HTR-8/SVneo (cell line): ENCODE results near the gene PIPOX.

Experiments
- DNase-seq: peaks from one replicate; pipeline ENCODE4 v3.0.0; 2011; ENCODE audit warnings: low spot score, mixed read lengths; ENCODE audit not compliant: insufficient read length
- FAIRE-seq: peaks from 2 replicates; lab custom pipeline; 2011; peaks lifted over from hg19 to GRCh38; lab: Jason Lieb, UNC

Gene PIPOX

DNA sequence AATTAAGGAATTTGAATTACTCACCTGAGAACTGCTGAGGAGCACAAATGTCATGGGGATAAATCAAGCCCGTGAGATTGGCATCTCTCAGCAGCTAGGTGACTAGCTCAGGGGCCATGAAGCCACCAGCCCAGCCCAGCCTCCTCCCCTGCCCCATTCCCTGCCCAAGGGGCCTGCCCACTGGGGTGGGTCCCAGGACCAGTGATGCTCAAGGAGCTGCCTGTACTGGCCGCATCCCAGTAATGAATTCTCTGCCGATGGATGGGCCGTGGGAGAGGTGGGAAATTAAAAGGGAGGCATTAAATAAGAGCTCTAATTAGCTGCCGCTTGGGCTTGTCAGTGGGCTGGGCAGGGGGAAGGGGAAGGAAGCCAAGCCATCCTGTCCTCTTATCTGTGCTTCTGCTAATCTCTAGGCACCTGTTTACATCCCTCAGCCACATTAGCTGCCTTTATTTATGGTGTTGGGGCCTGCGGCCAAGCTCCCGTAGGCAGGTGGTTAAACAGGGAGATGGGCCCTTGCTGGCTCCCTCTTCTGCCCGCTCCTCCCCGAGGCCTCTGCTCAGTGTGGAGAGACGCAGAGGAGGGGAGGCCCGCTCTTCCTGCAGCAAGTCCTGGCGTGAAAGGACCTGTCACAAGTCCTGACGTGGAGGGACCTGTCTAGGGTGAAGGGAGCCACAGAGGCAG lies 48.8 kb downstream of the PIPOX start:
- no peak for DNase-seq
- FAIRE-seq = no peak

GRCh38 chr17:29093090-29093871 lies 50.3 kb downstream of the PIPOX start:
- FAIRE-seq (no peak), DNase-seq (no peak)

DNA sequence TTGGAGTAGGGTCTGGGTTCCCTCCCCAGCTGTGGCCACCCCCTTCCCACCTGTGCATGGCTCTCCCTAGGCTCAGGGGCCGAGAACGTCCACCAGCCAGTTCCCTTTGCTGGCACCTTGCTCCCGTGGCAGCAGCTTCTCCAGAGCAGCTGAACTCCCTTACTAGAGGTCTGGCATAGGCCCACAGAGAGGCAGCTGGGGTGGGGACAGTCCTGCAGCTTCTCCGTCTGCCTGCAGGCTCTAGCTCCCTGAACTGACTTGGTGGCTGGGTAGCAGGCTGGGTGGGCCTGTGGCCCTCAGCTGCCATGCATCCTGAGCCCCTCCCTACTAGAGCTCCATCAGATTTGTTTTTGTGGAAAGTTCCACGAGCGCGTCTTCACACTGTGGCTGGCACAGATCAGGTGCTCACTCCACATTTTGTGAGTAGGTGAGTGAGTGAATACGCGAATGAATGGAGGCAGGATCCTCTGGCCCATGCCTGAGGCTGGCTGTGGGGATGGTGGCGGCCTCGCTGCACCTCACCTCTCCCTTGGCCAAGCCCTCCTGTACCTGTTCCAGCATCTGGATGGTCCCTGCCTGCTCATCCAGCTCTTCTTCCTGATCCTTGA lies 51.3 kb downstream of the PIPOX start:
- FAIRE-seq = no peak
- no peak for DNase-seq

DNA sequence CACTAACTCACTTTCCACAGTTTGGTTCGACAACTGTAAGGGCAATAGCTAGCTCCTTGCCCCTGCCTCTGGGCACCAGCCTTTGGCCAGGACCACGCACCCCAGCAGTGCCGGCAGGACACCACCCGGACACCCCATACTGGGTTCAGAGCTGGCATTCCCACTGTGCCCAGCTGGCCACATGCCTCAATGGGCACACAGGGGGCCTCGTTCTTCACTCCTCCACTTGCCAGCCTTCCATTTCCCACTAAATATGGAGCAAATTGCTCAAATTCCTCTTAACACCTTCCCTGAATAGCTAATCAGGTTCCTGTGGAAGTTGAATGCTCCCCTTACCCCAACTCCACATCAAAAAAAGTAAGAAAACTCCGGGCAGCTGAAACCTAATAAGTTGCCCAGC lies 52.5 kb downstream of the PIPOX start:
- no peak for DNase-seq
- FAIRE-seq = no peak

DNA sequence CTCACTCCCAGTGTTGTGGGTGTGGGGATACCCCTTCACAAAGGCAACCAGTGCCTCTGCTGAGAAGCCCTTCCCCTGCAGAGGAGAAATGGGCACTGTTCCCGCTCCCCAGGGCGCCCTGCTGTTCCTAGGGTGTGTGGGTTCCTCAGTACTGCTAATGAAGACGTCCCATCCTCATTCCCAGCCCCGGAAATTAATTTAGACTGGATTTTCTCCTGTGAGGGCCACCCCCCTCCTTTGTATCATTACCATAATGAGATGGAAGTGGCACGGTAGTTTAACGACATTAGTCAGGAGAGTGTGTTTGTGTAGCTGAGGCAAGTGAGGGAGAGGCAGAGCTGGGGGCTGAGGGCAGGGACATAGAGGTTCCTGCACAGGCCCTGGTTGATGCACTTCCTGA lies 53.2 kb downstream of the PIPOX start:
- no peak for FAIRE-seq
- no peak for DNase-seq

- no peak for DNase-seq
- FAIRE-seq = no peak
Observed at GRCh38 chr17:29099527-29099926, 56.6 kb downstream of the PIPOX start.

DNA sequence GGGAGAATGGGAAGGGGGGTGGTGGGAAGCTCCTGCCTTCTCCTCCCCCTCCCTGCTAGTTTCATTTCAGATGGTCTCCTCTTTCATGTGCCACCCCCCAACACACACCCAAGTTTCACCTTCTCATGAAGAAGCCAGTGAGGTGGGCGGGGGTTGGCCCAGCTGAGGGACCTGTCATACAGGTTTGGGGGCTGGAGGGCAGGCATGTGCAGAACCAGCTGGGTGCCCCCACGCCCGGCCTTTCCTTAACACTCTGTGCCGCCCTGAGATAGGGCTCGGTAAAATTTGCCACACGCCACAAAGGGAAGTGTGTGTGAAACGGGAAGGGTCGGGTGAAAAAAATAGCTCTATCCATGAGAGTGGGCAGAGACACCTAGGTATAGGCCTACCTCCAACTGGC lies 57.4 kb downstream of the PIPOX start:
- DNase-seq (no peak), FAIRE-seq (no peak)

DNA sequence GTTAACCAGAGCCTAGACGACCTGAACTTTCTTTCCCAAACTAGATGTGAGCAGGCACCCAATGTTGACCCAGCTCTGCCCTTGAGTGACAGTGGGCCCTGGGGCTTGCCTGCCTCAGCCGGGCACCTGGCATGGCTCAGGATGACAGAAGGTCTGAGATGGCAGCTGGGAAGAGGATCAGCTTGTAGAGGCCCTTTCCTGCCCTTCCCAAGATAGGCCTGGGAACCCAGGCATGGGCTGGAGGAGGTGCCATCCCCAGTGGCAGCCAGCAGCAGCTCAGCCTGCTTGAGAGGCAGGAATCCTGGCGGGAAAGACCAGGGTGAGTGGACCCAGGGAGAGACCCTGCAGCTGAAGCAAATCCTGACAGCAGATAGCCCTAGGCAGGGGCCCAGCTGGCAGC lies 59.1 kb downstream of the PIPOX start:
- DNase-seq = no peak
- no peak for FAIRE-seq

DNA sequence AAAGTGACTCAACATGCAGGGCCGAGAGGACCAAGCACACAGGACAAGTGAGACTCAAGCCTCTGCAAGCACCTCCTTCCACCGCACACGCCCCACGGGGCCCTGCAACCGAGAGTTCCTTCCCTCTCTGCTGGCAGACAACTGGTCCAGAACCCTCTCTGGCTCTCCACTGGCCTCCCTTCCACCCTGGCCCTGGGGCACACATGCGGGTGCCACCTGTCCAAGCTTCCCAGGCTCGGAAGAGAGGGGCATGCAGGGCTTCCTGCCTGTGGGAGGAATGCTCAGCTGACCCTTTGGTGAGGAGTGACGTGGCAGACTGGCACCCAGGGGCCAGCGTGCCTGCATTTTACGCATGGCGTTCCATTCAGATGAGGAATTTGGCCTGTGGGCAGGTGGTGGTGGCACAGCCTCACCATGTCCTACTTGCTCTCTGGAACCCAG lies 59.8 kb downstream of the PIPOX start:
- FAIRE-seq (no peak), DNase-seq (no peak)

DNA sequence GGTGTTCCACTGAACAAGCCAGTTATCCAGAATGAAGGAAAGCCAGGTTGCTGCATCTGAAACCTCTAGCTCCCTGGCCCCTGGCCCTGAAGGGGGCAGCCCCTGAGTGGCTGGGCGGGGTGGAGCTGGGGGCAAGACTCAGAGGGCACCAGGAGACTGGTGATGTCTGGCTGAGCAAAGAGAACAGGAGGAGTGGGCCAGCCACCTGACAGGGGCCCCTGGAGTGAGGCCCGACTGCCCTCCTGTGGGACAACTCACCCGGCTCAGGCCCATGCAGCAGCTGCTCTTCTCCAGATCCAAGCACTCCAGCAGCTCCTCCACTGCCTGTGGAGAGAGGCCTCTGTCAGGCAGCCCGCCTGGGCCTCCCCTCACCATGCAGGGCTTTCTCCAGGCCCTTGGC lies 60.4 kb downstream of the PIPOX start:
- no peak for DNase-seq
- FAIRE-seq = no peak
